DOHH2 (cell line): ENCODE measurements around the gene WDR91.

Source experiments
- EZH2phosphoT487 ChIP-seq: fragments of 200-600 bp; sonication (generic); IDR thresholded peaks from 2 replicates; pipeline ENCODE4 v1.6.1; 2017; ENCODE audit warnings: borderline replicate concordance, mild to moderate bottlenecking, antibody characterized with exemption, low read length, moderate library complexity, mixed read lengths
- TF ChIP-seq, protein P1 (sequence below): fragments of 200-600 bp; sonication (generic); IDR thresholded peaks from one replicate; pipeline ENCODE4 v1.5.1; 2014; ENCODE audit warnings: antibody characterized with exemption, mild to moderate bottlenecking, low read depth, low read length; ENCODE audit not compliant: poor library complexity, severe bottlenecking

- TF ChIP-seq, protein P1, sequence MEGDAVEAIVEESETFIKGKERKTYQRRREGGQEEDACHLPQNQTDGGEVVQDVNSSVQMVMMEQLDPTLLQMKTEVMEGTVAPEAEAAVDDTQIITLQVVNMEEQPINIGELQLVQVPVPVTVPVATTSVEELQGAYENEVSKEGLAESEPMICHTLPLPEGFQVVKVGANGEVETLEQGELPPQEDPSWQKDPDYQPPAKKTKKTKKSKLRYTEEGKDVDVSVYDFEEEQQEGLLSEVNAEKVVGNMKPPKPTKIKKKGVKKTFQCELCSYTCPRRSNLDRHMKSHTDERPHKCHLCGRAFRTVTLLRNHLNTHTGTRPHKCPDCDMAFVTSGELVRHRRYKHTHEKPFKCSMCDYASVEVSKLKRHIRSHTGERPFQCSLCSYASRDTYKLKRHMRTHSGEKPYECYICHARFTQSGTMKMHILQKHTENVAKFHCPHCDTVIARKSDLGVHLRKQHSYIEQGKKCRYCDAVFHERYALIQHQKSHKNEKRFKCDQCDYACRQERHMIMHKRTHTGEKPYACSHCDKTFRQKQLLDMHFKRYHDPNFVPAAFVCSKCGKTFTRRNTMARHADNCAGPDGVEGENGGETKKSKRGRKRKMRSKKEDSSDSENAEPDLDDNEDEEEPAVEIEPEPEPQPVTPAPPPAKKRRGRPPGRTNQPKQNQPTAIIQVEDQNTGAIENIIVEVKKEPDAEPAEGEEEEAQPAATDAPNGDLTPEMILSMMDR: no peak
- TF ChIP-seq EZH2phosphoT487: no peak
Observed at GRCh38 chr7:135143885-135144668, 67.2 kb downstream of the WDR91 start.
